Panc1 (cell line): ENCODE data around the gene PACSIN1.

Experiments used
- CTCF ChIP-seq: fragments of 450-650 bp; IDR thresholded peaks from 2 replicates; pipeline ENCODE4 v1.5.1; 2017; ENCODE audit warnings: mild to moderate bottlenecking
- POLR2AphosphoS5 ChIP-seq: IDR thresholded peaks from 2 replicates; pipeline ENCODE4 v1.6.1; 2012; ENCODE audit warnings: mild to moderate bottlenecking, low read depth, low read length, moderate library complexity
- REST ChIP-seq, 2 experiments: IDR thresholded peaks; 2 replicates each; pipeline ENCODE4 v1.6.1; 2011 to 2012; ENCODE audit warnings: low read depth in 2 of 2, control low read depth in 1 of 2, low read length in 1 of 2, mild to moderate bottlenecking in 1 of 2, moderate library complexity in 1 of 2; ENCODE audit not compliant: insufficient read depth in 1 of 2
- SIN3A ChIP-seq: IDR thresholded peaks from 2 replicates; pipeline ENCODE4 v1.6.1; 2012; ENCODE audit warnings: low read depth, mild to moderate bottlenecking, low read length, moderate library complexity, borderline replicate concordance; ENCODE audit not compliant: insufficient read depth
- TCF7L2 ChIP-seq: IDR thresholded peaks from 2 replicates; pipeline ENCODE4 v1.6.1; 2011; ENCODE audit warnings: mild to moderate bottlenecking, low read depth, low read length, inconsistent platforms

GRCh38 chr6:34460796-34461507 lies 4.9 kb upstream of the PACSIN1 start:
- TF ChIP-seq CTCF (no peak), SIN3A (no peak), POLR2AphosphoS5 (no peak), TCF7L2 (no peak), REST (IDR thresholded peaks at IDR 0.05; ENCODE audit: insufficient read depth in 1 of 2, low read depth in 2 of 2, low read length in 1 of 2) (no peak)
